Esophagus squamous epithelium (tissue), 5 donors: ENCODE measurements around the gene HPSE2. TPM values are rescaled to one million over a fixed set of nuclear protein-coding genes. Genes with fewer than 3 reads are reported as not detected.

Experiments
- DNase-seq: peaks from one replicate; lab custom pipeline; 2025; lab: John Stamatoyannopoulos, UW
- H3K27ac ChIP-seq, 4 donors: fragments of 200-600 bp; sonication (generic); one replicate each; pipeline ENCODE4 v1.5.1; 2016 to 2019; ENCODE audit warnings: mild to moderate bottlenecking in 1 of 4
- H3K27me3 ChIP-seq, 4 donors: fragments of 200-600 bp; sonication (generic); 1 replicate in 3 of 4; 2 replicates in 1 of 4; pipeline versions ENCODE4 v1.5.1 to v1.6.0; 2017 to 2021; ENCODE audit warnings: antibody characterized with exemption in 1 of 4
- H3K36me3 ChIP-seq, 3 donors: fragments of 200-600 bp; sonication (generic); one replicate each; pipeline ENCODE4 v1.5.1; 2016 to 2019
- H3K4me1 ChIP-seq, 3 donors: fragments of 200-600 bp; sonication (generic); one replicate each; pipeline ENCODE4 v1.5.1; 2017 to 2019
- H3K4me3 ChIP-seq, 4 donors: fragments of 200-600 bp; sonication (generic); 1 replicate in 3 of 4; 2 replicates in 1 of 4; pipeline ENCODE4 v1.5.1; 2016 to 2019; ENCODE audit warnings: mild to moderate bottlenecking in 2 of 4, moderate library complexity in 1 of 4
- H3K9me3 ChIP-seq, 3 donors: fragments of 200-600 bp; sonication (generic); one replicate each; pipeline ENCODE4 v1.5.1; 2016 to 2019
- CTCF ChIP-seq, 6 experiments: fragments of 450-650 bp in 4 of 6; fragments of 200-600 bp in 2 of 6; sonication (generic) in 2 of 6; IDR thresholded peaks; one replicate each; pipeline ENCODE4 v1.5.1; 2016 to 2019; ENCODE audit warnings: antibody characterized with exemption in 6 of 6, mild to moderate bottlenecking in 4 of 6, moderate library complexity in 4 of 6
- POLR2A ChIP-seq, 4 donors: fragments of 450-650 bp; IDR thresholded peaks; one replicate each; pipeline ENCODE4 v1.6.1; 2017; ENCODE audit warnings: antibody characterized with exemption in 4 of 4, mild to moderate bottlenecking in 4 of 4, moderate library complexity in 3 of 4
- WGBS, 2 donors: methylation state at CpG; one replicate each; pipeline ENCODE4 v1.1.5; 2018; 5-methylcytosine and 5-hydroxymethylcytosine counted together
- intact Hi-C: fragments of 100-400 bp; cut with DNase I; formaldehyde crosslinking; loops from one replicate; pipeline ENCODE4 v1.15.0; 2022
- total RNA-seq, 4 donors: library from RNA; depleted of rRNA; stranded (reverse); fragments of >200 nt; gene quantifications; one replicate each; pipeline ENCODE4 v1.1.0, GENCODE V29; 2016
- donor health status: DM: yes; HTN: yes; CAD: no.

HPSE2 gene
- total RNA-seq, 4 donors from 2014 or later: 0.47 to 5.3 (median 2.6) TPM

- Histone ChIP-seq H3K4me1 (no peaks in the 10 kb centered on the region), H3K36me3 (no peaks in the 10 kb centered on the region), H3K4me3 (no peak overlapping the region), H3K9me3 (no peaks in the 10 kb centered on the region), H3K27ac (no peak overlapping the region), H3K27me3 (no peaks in the 10 kb centered on the region)
- intact Hi-C loops: no loop called here
- TF ChIP-seq CTCF (IDR thresholded peaks at IDR 0.05) (no peak), POLR2A (IDR thresholded peaks at IDR 0.05) (no peak)
- no peak for DNase-seq
- WGBS, 2 donors: 59 to 86% methylated on average over 3 of the region's 3 CpGs
Measured at GRCh38 chr10:98778277-98778759, 457.3 kb downstream of the HPSE2 start.

GRCh38 chr10:98758463-98758862 lies 477.2 kb downstream of the HPSE2 start:
- 48 to 56% methylated on average over 3 of the region's 3 CpGs for WGBS, 2 donors
- no peak overlapping the region for H3K27ac ChIP-seq

GRCh38 chr10:98748298-98748697 lies 487.4 kb downstream of the HPSE2 start:
- intact Hi-C loops: no loop called here
- Histone ChIP-seq H3K9me3 (no peaks in the 10 kb centered on the region), H3K27ac (no peak overlapping the region), H3K4me3 (no peak overlapping the region), H3K4me1 (no peaks in the 10 kb centered on the region), H3K27me3 (no peaks in the 10 kb centered on the region), H3K36me3 (no peaks in the 10 kb centered on the region)
- 30 to 53% methylated on average over 1 of the region's 1 CpG for WGBS, 2 donors
- no peak for DNase-seq
- TF ChIP-seq POLR2A (IDR thresholded peaks at IDR 0.05): no peak
- TF ChIP-seq CTCF (IDR thresholded peaks at IDR 0.05): peak in 1 of 6 experiments; percentile 26

More at GRCh38 chr10:98758463-98758862, 477.2 kb downstream of the HPSE2 start:
- H3K4me1 ChIP-seq: no peaks in the 10 kb centered on the region
- no peaks in the 10 kb centered on the region for H3K36me3 ChIP-seq
- no peak for DNase-seq
- no peaks in the 10 kb centered on the region for H3K27me3 ChIP-seq
- H3K9me3 ChIP-seq: no peaks in the 10 kb centered on the region
- H3K4me3 ChIP-seq: no peak overlapping the region
- TF ChIP-seq CTCF (IDR thresholded peaks at IDR 0.05): no peak
- TF ChIP-seq POLR2A (IDR thresholded peaks at IDR 0.05): no peak
- intact Hi-C loops: no loop called here

GRCh38 chr10:98745645-98746044 lies 490.0 kb downstream of the HPSE2 start:
- no peaks in the 10 kb centered on the region for H3K27me3 ChIP-seq
- no peaks in the 10 kb centered on the region for H3K36me3 ChIP-seq
- intact Hi-C loops: no loop called here
- H3K4me1 ChIP-seq: no peaks in the 10 kb centered on the region
- TF ChIP-seq POLR2A (IDR thresholded peaks at IDR 0.05) (no peak), CTCF (IDR thresholded peaks at IDR 0.05) (no peak)
- 94 to 98% methylated on average over 2 of the region's 2 CpGs for WGBS, 2 donors
- H3K27ac ChIP-seq: no peak overlapping the region
- no peak for DNase-seq
- no peak overlapping the region for H3K4me3 ChIP-seq
- no peaks in the 10 kb centered on the region for H3K9me3 ChIP-seq

- Histone ChIP-seq H3K4me3 (no peak overlapping the region), H3K27me3 (no peaks in the 10 kb centered on the region), H3K4me1 (no peaks in the 10 kb centered on the region), H3K9me3 (no peaks in the 10 kb centered on the region), H3K36me3 (no peaks in the 10 kb centered on the region), H3K27ac (no peak overlapping the region)
- no peak for TF ChIP-seq POLR2A (IDR thresholded peaks at IDR 0.05)
- no peak for TF ChIP-seq CTCF (IDR thresholded peaks at IDR 0.05)
- intact Hi-C loops: no loop called here
- no peak for DNase-seq
- 53 to 56% methylated on average over 1 of the region's 1 CpG for WGBS, 2 donors
Measured at GRCh38 chr10:98720551-98720950, 515.1 kb downstream of the HPSE2 start.
